Globus pallidus (tissue), 1 donor: ENCODE measurements around the gene FADS2.

Experiments used
- DNase-seq: peaks from one replicate; pipeline ENCODE4 v3.0.0-alpha.2; 2015; ENCODE audit warnings: low spot score

FADS2 gene

GRCh38 chr11:61820174-61820573 lies 7.9 kb upstream of the FADS2 start:
- DNase-seq, result no peak

- DNase-seq, result no peak
Observed at GRCh38 chr11:61826930-61827570, 1.1 kb upstream of the FADS2 start.

- no peak for DNase-seq
Observed at GRCh38 chr11:61828379-61828628, 204 bp downstream of the FADS2 start.

GRCh38 chr11:61828629-61829407 lies 718 bp downstream of the FADS2 start:
- DNase-seq, result peak; percentile 30

- DNase-seq, result no peak
Observed at GRCh38 chr11:61829806-61830205, 1.7 kb downstream of the FADS2 start.

- DNase-seq, result no peak
Observed at GRCh38 chr11:61830237-61831105, 2.4 kb downstream of the FADS2 start.

GRCh38 chr11:61832207-61832606 lies 4.1 kb downstream of the FADS2 start:
- no peak for DNase-seq

- no peak for DNase-seq
Observed at GRCh38 chr11:61832754-61833153, 4.7 kb downstream of the FADS2 start.

- DNase-seq, result no peak
Observed at GRCh38 chr11:61833471-61833870, 5.4 kb downstream of the FADS2 start.

- DNase-seq, result no peak
Observed at GRCh38 chr11:61833926-61834277, 5.8 kb downstream of the FADS2 start.

- DNase-seq, result no peak
Observed at GRCh38 chr11:61834278-61835048, 6.4 kb downstream of the FADS2 start.

- no peak for DNase-seq
Observed at GRCh38 chr11:61836193-61836592, 8.1 kb downstream of the FADS2 start.

- no peak for DNase-seq
Observed at GRCh38 chr11:61837411-61838005, 9.4 kb downstream of the FADS2 start.

- DNase-seq, result no peak
Observed at GRCh38 chr11:61838501-61838900, 10.4 kb downstream of the FADS2 start.

GRCh38 chr11:61838921-61839320 lies 10.8 kb downstream of the FADS2 start:
- DNase-seq, result no peak

- DNase-seq, result no peak
Observed at GRCh38 chr11:61839742-61840141, 11.6 kb downstream of the FADS2 start.

- DNase-seq, result no peak
Observed at GRCh38 chr11:61840371-61840770, 12.3 kb downstream of the FADS2 start.

GRCh38 chr11:61841636-61842527 lies 13.8 kb downstream of the FADS2 start:
- DNase-seq, result peak; percentile 59

GRCh38 chr11:61842528-61842820 lies 14.4 kb downstream of the FADS2 start:
- no peak for DNase-seq

GRCh38 chr11:61844909-61845565 lies 16.9 kb downstream of the FADS2 start:
- DNase-seq, result no peak
